ENCODE data around the gene CTNND2.

GRCh38 chr5:11197726-11198125, 706.5 kb downstream of the CTNND2 start:
- TF ChIP-seq ZFP1 (CRISPR knock-in tag; IDR thresholded peaks at IDR 0.05) (no peak), CUX1 (CRISPR knock-in tag; IDR thresholded peaks at IDR 0.05) (no peak), MTA1 (IDR thresholded peaks at IDR 0.05; ENCODE audit: borderline replicate concordance) (no peak), RBM17 (IDR thresholded peaks at IDR 0.05; ENCODE audit: borderline replicate concordance, low read depth, low read length) (no peak), CHD2 (IDR thresholded peaks at IDR 0.05; ENCODE audit: low read depth, low read length) (no peak), HIVEP1 (CRISPR knock-in tag; IDR thresholded peaks at IDR 0.05) (no peak), HNRNPH1 (optimal IDR thresholded peaks at IDR 0.05; ENCODE audit: low read depth, low read length) (no peak), FOXM1 (IDR thresholded peaks at IDR 0.05; ENCODE audit: low read depth) (no peak), FOXM1 (CRISPR knock-in tag; IDR thresholded peaks at IDR 0.05; ENCODE audit: low read depth) (no peak), ZBTB43 (CRISPR knock-in tag; IDR thresholded peaks at IDR 0.05) (no peak), EZH2 (IDR thresholded peaks at IDR 0.05; ENCODE audit: borderline replicate concordance, low read depth, low read length) (no peak), ELK1 (CRISPR knock-in tag; IDR thresholded peaks at IDR 0.05) (no peak), CBX5 (IDR thresholded peaks at IDR 0.05; ENCODE audit: borderline replicate concordance, low read depth) (no peak), PRPF4 (IDR thresholded peaks at IDR 0.05; ENCODE audit: insufficient read depth, low read depth, low read length, poor library complexity, severe bottlenecking) (no peak), FOXJ3 (CRISPR knock-in tag; IDR thresholded peaks at IDR 0.05) (no peak)

All from K562 (cell line).